ENCODE data around the gene TSPOAP1. TPM values are rescaled to one million over a fixed set of nuclear protein-coding genes. Genes with fewer than 3 reads are reported as not detected.

TSPOAP1 gene
- total RNA-seq, 1 experiment from 2014 or later, result 4.3 TPM

- BruUV-seq (replicated peaks), result no TSS peak
- no peak for ATAC-seq
- Histone ChIP-seq H3K4me2 (ENCODE audit: low read length) (no peak overlapping the region), H3K4me3 (ENCODE audit: low read length) (no peak overlapping the region), H3F3A (ENCODE audit: low read length, unreplicated experiment) (no peaks in the 10 kb centered on the region), H3K27me3 (ENCODE audit: low read length) (no peaks in the 10 kb centered on the region), H3K9me2 (replicated peaks; ENCODE audit: low read length) (no peaks in the 10 kb centered on the region), H3K79me2 (ENCODE audit: low read length) (no peaks in the 10 kb centered on the region), H4K20me1 (ENCODE audit: low read length) (no peaks in the 10 kb centered on the region), H3K36me3 (ENCODE audit: low read depth, low read length) (no peaks in the 10 kb centered on the region), H3K9ac (ENCODE audit: low read length) (no peak overlapping the region), H3K9me3 (ENCODE audit: low read length) (no peaks in the 10 kb centered on the region), H2AFZ (ENCODE audit: low read length) (no peak overlapping the region), H3K4me1 (ENCODE audit: insufficient read depth, low read length) (peaks cover under 1% of the 10 kb centered on the region; the same call in 1 of the 2 replicates), H3K27ac (ENCODE audit: low read length) (no peak overlapping the region)
- TF ChIP-seq CTCF (conservative IDR thresholded peaks at IDR 0.05; ENCODE audit: low read depth, low read length) (no peak), EZH2phosphoT487 (IDR thresholded peaks at IDR 0.05; ENCODE audit: borderline replicate concordance, low read length) (no peak), EZH2 (IDR thresholded peaks at IDR 0.05; ENCODE audit: low read length, unreplicated experiment) (no peak)
- CTCF ChIA-PET, result no interaction called here
- intact Hi-C loops (cut with micrococcal nuclease), result no loop called here
- DNase-seq, result no peak
- POLR2A ChIA-PET (ENCODE audit: unreplicated experiment), result no interaction called here
These were observed 2.0 kb upstream of the TSPOAP1 start for GRCh38 chr17:58330538-58330996.

GRCh38 chr17:58329810-58330537, 1.4 kb upstream of the TSPOAP1 start:
- Histone ChIP-seq H3K27ac (ENCODE audit: low read length) (no peak overlapping the region), H3K9me3 (ENCODE audit: low read length) (no peaks in the 10 kb centered on the region), H3K9ac (ENCODE audit: low read length) (no peak overlapping the region), H3K27me3 (ENCODE audit: low read length) (no peaks in the 10 kb centered on the region), H4K20me1 (ENCODE audit: low read length) (no peaks in the 10 kb centered on the region), H3K36me3 (ENCODE audit: low read depth, low read length) (no peaks in the 10 kb centered on the region), H2AFZ (ENCODE audit: low read length) (no peak overlapping the region), H3K9me2 (replicated peaks; ENCODE audit: low read length) (no peaks in the 10 kb centered on the region), H3K4me2 (ENCODE audit: low read length) (no peak overlapping the region), H3K79me2 (ENCODE audit: low read length) (no peaks in the 10 kb centered on the region), H3K4me1 (ENCODE audit: insufficient read depth, low read length) (peaks cover 2% of the 10 kb centered on the region; the same call in 1 of the 2 replicates), H3K4me3 (ENCODE audit: low read length) (no peak overlapping the region), H3F3A (ENCODE audit: low read length, unreplicated experiment) (no peaks in the 10 kb centered on the region)
- TF ChIP-seq EZH2phosphoT487 (IDR thresholded peaks at IDR 0.05; ENCODE audit: borderline replicate concordance, low read length), result no peak
- no peak for TF ChIP-seq CTCF (conservative IDR thresholded peaks at IDR 0.05; ENCODE audit: low read depth, low read length)
- TF ChIP-seq EZH2 (IDR thresholded peaks at IDR 0.05; ENCODE audit: low read length, unreplicated experiment), result no peak
- no TSS peak for BruUV-seq (replicated peaks)
- no peak for DNase-seq
- ChIA-PET POLR2A (ENCODE audit: unreplicated experiment) (no interaction called here), CTCF (no interaction called here)
- intact Hi-C loops (cut with micrococcal nuclease), result no loop called here
- no peak; the same call in 1 of the 2 replicates for ATAC-seq

All from PC-3 (cell line).